Activated T-helper 1 cell treated with anti-CD3 and anti-CD28 coated beads, Interleukin-12 subunit alpha, Interleukin-12 subunit beta, Interleukin-2, Interleukin-4 antibody, amounts not matched to agents 30 ng/mL and 10 ng/mL and 1 ng/mL, durations not matched to agents 14 hours and 24 hours and 36 hours (primary cell): ENCODE results near the gene LCE2C. TPM values are rescaled to one million over a fixed set of nuclear protein-coding genes. Genes with fewer than 3 reads are reported as not detected.
"Not testable (repeated sequence)": the region's sequence is repeated elsewhere in the genome, so short reads cannot be mapped to it uniquely, and the experiment has no call there.

Experiments
- DNase-seq: peaks from one replicate; pipeline ENCODE4 v3.0.0; 2021; ENCODE audit warnings: low spot score
- H3K27ac Mint-ChIP-seq: one replicate; pipeline ENCODE4 v1.8.0; 2021; ENCODE audit warnings: mild to moderate bottlenecking, mixed read lengths
- H3K27me3 Mint-ChIP-seq: one replicate; pipeline ENCODE4 v1.8.0; 2022; ENCODE audit warnings: mild to moderate bottlenecking, moderate library complexity, mixed read lengths; ENCODE audit not compliant: insufficient read depth
- H3K36me3 Mint-ChIP-seq: one replicate; pipeline ENCODE4 v1.8.0; 2021; ENCODE audit warnings: low read depth, mixed read lengths
- H3K4me1 Mint-ChIP-seq: one replicate; pipeline ENCODE4 v1.8.0; 2021; ENCODE audit warnings: low read depth, mixed read lengths
- H3K4me3 Mint-ChIP-seq: one replicate; pipeline ENCODE4 v1.8.0; 2021; ENCODE audit warnings: mild to moderate bottlenecking, moderate library complexity, mixed read lengths
- H3K9me3 Mint-ChIP-seq: one replicate; pipeline ENCODE4 v1.8.0; 2021; ENCODE audit warnings: mixed read lengths
- intact Hi-C: fragments of 100-400 bp; cut with micrococcal nuclease; formaldehyde crosslinking; loops from one replicate; pipeline ENCODE4 v1.15.1; 2024
- total RNA-seq: library from RNA; stranded (reverse); gene quantifications from 2 replicates; pipeline ENCODE4 v1.2.3, GENCODE V29; 2022

Gene LCE2C
- total RNA-seq, 1 donor from 2014 or later, result not detected

DNA sequence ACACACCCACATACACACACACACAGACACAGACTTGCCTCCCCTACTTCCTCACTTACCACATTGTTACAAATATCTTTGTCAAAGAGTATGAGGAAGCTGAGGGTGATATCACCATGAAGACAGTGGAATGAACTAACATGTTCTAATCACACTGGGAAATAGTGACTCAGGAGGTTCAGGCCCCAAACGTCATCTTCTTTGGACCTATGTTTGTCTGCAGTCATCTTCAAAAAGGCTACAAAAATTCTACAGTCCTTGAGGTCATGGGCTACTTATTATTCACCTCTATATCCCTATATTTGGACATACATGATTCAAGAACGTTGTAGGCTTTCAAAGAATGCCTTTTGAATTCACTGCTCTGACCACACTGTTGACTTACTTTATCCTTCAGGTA, 2.1 kb upstream of the LCE2C start:
- Mint-ChIP-seq H3K4me1 (no peaks in the 10 kb centered on the region), H3K4me3 (no peak overlapping the region), H3K36me3 (no peaks in the 10 kb centered on the region), H3K27ac (no peak overlapping the region), H3K9me3 (no peaks in the 10 kb centered on the region), H3K27me3 (peaks cover 3% of the 10 kb centered on the region)
- intact Hi-C loops, result no loop called here
- no peak for DNase-seq

DNA sequence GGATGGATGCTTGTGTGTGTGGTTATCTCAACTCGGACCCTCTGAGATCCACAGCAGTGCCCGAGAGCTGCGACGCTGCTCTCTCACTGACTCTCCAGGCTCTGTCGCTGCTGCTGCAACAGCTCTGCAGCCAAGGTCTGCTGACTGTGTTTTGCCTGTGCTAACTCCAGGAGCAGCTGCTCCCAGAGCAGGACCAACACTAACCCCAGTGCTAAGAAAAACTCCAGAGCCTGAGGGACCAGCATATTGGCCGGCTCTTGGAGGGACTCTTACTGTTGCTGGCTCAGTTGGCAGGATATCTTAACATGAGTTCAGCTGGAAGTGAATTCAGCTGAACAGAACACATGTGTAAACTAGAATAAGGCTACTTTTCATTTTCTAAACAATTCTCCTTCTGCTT, 4.4 kb downstream of the LCE2C start:
- no peak overlapping the region for H3K4me3 Mint-ChIP-seq
- intact Hi-C loops, result no loop called here
- H3K36me3 Mint-ChIP-seq, result no peaks in the 10 kb centered on the region
- no peak for DNase-seq
- H3K27ac Mint-ChIP-seq, result no peak overlapping the region
- H3K9me3 Mint-ChIP-seq, result no peaks in the 10 kb centered on the region
- H3K4me1 Mint-ChIP-seq, result no peaks in the 10 kb centered on the region
- no peaks in the 10 kb centered on the region for H3K27me3 Mint-ChIP-seq

DNA sequence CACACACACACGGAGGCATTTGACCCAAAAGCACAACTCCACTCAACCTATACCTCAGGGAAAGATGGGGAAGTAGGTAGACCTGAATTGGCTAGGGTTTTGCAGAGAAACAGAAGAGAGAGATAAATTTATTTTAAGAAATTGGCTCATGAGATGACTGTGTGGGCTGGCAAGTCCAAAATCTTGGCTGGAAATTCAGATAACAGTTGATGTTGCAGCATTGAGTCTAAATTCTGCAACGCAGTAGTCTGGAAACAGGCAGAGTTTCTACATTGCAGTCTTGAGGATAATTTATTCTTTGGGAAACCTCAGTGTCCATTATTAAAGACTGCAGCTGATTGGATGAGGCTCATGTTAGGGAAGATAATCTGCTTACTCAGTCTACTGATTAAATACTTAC, 6.5 kb downstream of the LCE2C start:
- H3K4me3 Mint-ChIP-seq, result no peak overlapping the region
- no peak for DNase-seq
- no peaks in the 10 kb centered on the region for H3K27me3 Mint-ChIP-seq
- no peak overlapping the region for H3K27ac Mint-ChIP-seq
- intact Hi-C loops, result no loop called here
- H3K36me3 Mint-ChIP-seq, result no peaks in the 10 kb centered on the region
- no peaks in the 10 kb centered on the region for H3K9me3 Mint-ChIP-seq
- H3K4me1 Mint-ChIP-seq, result no peaks in the 10 kb centered on the region

DNA sequence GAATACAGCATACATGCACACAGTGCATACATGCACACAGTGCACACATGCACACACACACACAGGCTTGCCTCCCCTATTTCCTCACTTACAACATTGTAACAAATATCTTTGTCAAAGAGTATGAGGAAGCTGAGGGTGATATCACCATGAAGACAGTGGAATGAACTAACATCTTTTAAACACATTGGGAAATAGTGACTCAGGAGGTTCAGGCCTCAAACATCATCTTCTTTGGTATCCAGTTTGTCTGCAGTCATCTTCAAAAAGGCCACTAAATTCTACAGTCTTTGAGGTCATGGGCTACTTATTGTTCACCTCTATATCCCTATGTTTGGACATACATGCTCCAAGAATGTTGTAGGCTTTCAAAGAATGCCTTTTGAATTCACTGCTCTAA, 8.8 kb downstream of the LCE2C start:
- no peak overlapping the region for H3K4me3 Mint-ChIP-seq
- H3K36me3 Mint-ChIP-seq, result no peaks in the 10 kb centered on the region
- peaks cover 3% of the 10 kb centered on the region for H3K27me3 Mint-ChIP-seq
- no peak overlapping the region for H3K27ac Mint-ChIP-seq
- intact Hi-C loops, result no loop called here
- no peak for DNase-seq
- no peaks in the 10 kb centered on the region for H3K4me1 Mint-ChIP-seq
- no peaks in the 10 kb centered on the region for H3K9me3 Mint-ChIP-seq

DNA sequence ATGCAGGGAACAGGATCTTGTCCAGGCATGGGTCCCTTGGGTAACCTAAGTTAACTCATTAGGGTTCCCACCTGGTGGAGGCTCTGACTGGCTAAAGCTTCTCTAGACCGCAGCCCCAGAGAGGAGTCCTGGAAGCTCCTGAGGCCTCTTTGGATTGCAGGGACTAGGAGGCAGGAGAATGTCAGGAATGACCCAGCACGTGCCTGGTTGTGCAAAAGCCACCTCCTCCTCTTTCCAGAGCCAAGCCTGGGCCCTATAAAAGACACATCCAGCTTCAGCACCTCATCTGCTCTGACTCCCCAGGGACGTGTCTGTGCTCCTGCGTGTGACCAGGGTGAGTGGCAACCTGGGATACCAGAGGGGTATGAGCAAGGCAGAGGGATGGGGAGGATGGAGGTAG, 10.7 kb downstream of the LCE2C start, which contains the start of gene LCE2B:
Gene LCE2B (plus strand): TSS at position 301 of the 400 bp plus-strand sequence. CDS start 721 bp downstream, outside the sequence.
- DNase-seq, H3K27ac Mint-ChIP-seq, H3K4me1 Mint-ChIP-seq, H3K27me3 Mint-ChIP-seq, intact Hi-C loops, H3K4me3 Mint-ChIP-seq, H3K36me3 Mint-ChIP-seq, H3K9me3 Mint-ChIP-seq: not testable (repeated sequence)

DNA sequence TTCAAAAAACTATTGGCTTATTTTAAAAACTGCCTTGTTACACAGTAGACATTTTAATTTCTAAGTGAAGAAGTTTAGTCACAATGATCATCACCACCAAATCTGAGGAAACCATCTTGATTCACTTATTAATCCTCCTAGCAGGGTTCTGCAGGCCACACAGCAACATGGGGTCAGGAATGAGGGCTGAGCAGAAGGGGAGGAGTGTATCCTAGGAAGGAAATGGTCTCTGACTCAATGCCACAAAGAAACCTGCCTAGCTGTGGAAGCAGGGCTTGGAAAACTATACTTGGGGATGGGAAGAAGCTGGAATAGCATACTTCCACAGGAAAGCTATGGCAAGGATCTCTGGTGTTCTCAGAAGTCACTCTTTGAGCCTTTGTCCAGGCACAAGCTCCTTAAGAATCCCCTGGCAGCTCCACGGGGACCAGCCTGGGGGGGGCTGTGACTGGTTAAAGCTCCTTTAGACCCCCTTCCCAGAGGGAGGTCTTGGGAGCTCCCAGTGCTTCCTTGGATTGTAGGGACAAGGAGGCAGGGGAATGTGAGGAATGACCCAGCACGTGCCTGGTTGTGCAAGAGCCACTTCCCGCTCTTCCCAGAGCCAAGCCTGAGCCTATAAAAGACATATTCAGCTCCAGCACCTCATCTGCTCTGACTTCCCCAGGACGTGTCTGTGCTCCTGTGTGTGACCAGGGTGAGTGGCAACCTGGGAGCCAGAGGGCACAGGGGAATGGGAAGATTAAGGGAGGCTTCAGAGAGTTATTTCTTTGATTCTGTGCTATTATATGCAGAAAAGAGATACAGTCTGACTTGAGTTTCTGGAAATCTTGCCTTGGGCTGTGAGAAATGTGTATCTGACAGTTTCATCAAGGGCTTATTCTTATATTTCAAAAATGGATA, 22.9 kb downstream of the LCE2C start, which contains the start of gene LCE2A:
Gene LCE2A (plus strand): TSS at position 645 of the 900 bp plus-strand sequence. CDS start 557 bp downstream, outside the sequence.
- H3K36me3 Mint-ChIP-seq, result no peaks in the 10 kb centered on the region
- intact Hi-C loops, result no loop called here
- H3K27ac Mint-ChIP-seq, result no peak within 1 kb of the TSS
- H3K4me3 Mint-ChIP-seq, result no peak within 1 kb of the TSS
- DNase-seq, result no peak
- peaks cover 3% of the 10 kb centered on the region for H3K27me3 Mint-ChIP-seq
- H3K4me1 Mint-ChIP-seq, result no peaks in the 10 kb centered on the region
- H3K9me3 Mint-ChIP-seq, result no peaks in the 10 kb centered on the region

DNA sequence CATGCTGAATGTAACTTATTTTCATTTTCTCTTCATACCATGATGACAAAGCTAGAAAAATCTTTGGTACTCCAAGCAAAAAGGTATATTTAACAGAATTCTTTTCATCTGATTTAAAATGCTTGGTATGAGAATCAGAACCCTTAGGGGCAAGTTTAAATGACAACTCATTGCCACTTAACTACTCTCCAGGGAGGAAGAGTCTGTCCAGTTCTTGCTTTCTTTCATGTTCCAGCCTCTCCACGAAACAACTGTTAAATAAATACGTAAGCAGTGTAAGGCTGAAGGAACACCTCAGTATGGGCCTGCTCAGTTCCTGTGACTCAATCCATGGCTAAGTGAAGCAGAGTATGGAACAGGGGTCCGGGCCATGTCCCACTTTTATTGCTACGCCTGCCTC, 24.7 kb downstream of the LCE2C start:
- intact Hi-C loops, result no loop called here
- H3K4me1 Mint-ChIP-seq, result no peaks in the 10 kb centered on the region
- H3K4me3 Mint-ChIP-seq, result no peak overlapping the region
- peaks cover 3% of the 10 kb centered on the region for H3K27me3 Mint-ChIP-seq
- H3K9me3 Mint-ChIP-seq, result no peaks in the 10 kb centered on the region
- H3K27ac Mint-ChIP-seq, result no peak overlapping the region
- no peak for DNase-seq
- no peaks in the 10 kb centered on the region for H3K36me3 Mint-ChIP-seq

DNA sequence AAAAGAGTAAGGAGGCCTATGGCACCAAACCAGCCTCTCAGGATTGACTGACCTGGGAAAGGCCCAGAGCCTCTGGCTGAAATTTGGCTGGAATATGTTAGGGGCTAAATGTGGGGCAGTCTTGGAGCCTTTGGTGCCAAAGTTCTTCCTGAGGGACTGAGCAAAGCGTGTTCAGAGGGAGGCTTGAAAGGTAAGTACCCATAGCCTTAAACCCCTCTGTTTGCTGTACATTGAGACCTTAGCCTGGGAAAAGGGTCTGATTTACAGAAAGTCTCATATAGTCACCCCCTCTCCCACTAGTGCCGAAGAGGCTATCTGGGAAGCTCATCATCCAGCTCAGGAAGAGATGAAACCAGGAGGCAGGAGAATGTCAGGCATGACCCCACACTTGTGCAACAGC, 32.8 kb downstream of the LCE2C start, which contains the start of gene LCE4A:
Gene LCE4A (plus strand): TSS at position 301 of the 400 bp plus-strand sequence. CDS start 916 bp downstream, outside the sequence.
- no peak within 1 kb of the TSS for H3K27ac Mint-ChIP-seq
- H3K27me3 Mint-ChIP-seq, result peaks cover 4% of the 10 kb centered on the region
- H3K9me3 Mint-ChIP-seq, result no peaks in the 10 kb centered on the region
- no peaks in the 10 kb centered on the region for H3K4me1 Mint-ChIP-seq
- DNase-seq, result no peak
- intact Hi-C loops, result no loop called here
- no peak within 1 kb of the TSS for H3K4me3 Mint-ChIP-seq
- H3K36me3 Mint-ChIP-seq, result no peaks in the 10 kb centered on the region

DNA sequence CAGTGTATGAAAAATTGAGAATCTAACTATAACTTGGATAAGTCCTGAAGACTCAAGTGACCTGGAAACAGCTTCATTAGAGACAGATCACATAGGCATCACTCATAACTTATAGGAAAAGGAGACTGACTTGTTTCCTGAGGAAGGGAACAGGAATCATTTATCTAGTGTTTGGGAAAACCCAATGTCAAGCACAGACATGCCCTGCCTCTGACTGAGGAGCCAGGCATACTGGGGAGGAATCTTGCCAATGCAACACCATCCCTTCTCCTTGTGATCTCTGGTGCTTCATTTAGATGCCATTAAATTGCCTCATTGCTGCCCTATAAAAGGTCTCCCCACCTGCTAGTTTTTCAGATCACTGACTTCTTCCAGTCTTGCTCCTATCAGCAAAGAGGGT, 43.2 kb downstream of the LCE2C start:
- Mint-ChIP-seq H3K27me3 (no peaks in the 10 kb centered on the region), H3K27ac (no peak overlapping the region), H3K4me3 (no peak overlapping the region), H3K4me1 (no peaks in the 10 kb centered on the region), H3K9me3 (no peaks in the 10 kb centered on the region), H3K36me3 (no peaks in the 10 kb centered on the region)
- DNase-seq, result no peak
- intact Hi-C loops, result no loop called here

DNA sequence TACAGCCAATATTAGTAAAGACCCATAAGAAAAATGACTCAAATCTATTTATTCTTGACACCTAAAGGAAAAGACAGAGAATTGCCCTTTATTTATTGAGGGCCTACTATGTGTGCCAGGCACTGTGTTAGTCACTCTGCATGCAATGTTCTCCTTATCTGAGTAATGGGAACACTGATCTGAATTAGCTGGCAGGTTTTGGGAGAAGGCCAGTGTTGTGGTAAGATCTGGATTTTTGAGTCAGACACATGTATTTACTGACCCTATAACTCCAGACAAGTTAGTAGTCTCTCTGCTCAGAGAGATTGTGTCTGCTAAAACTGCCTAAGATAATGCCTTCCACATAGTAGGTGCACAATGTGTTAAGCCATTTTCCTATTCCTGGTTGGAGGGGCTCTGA, 50.2 kb downstream of the LCE2C start:
- H3K4me1 Mint-ChIP-seq, result no peaks in the 10 kb centered on the region
- no peaks in the 10 kb centered on the region for H3K36me3 Mint-ChIP-seq
- H3K27me3 Mint-ChIP-seq, result peaks cover 2% of the 10 kb centered on the region
- intact Hi-C loops, result no loop called here
- no peak overlapping the region for H3K27ac Mint-ChIP-seq
- DNase-seq, result no peak
- H3K4me3 Mint-ChIP-seq, result no peak overlapping the region
- H3K9me3 Mint-ChIP-seq, result no peaks in the 10 kb centered on the region

Other genes with a start within 250 kb of the LCE2C start
- gene LCE5A, start 164.5 kb upstream of the LCE2C start, total RNA-seq, result not detected in 2 replicates
- gene CRCT1, start 160.8 kb upstream of the LCE2C start, total RNA-seq, result not detected in 2 replicates
- not detected in 2 replicates for gene LCE3E, start 108.5 kb upstream of the LCE2C start, total RNA-seq
- gene LCE3D, start 94.8 kb upstream of the LCE2C start, total RNA-seq, result not detected in 2 replicates
- gene LCE3C, start 75.0 kb upstream of the LCE2C start, total RNA-seq, result not detected in 2 replicates
- gene LCE3B, start 61.5 kb upstream of the LCE2C start, total RNA-seq, result not detected in 2 replicates
- not detected in 2 replicates for gene LCE3A, start 52.2 kb upstream of the LCE2C start, total RNA-seq
- not detected in 2 replicates for gene LCE2D, start 11.9 kb upstream of the LCE2C start, total RNA-seq
- not detected in 2 replicates for gene LCE2B, start 10.8 kb downstream of the LCE2C start, total RNA-seq
- gene LCE2A, start 23.1 kb downstream of the LCE2C start, total RNA-seq, result not detected in 2 replicates
- gene LCE4A, start 32.9 kb downstream of the LCE2C start, total RNA-seq, result not detected in 2 replicates
- not detected in 2 replicates for gene KPRP, start 82.7 kb downstream of the LCE2C start, total RNA-seq
- not detected in 2 replicates for gene LCE1F, start 99.9 kb downstream of the LCE2C start, total RNA-seq
- gene LCE1E, start 111.0 kb downstream of the LCE2C start, total RNA-seq, result not detected in 2 replicates
- not detected in 2 replicates for gene LCE1D, start 121.4 kb downstream of the LCE2C start, total RNA-seq
- not detected in 2 replicates for gene LCE1C, start 131.4 kb downstream of the LCE2C start, total RNA-seq
- not detected in 2 replicates for gene LCE1B, start 136.7 kb downstream of the LCE2C start, total RNA-seq
- not detected in 2 replicates for gene LCE1A, start 152.2 kb downstream of the LCE2C start, total RNA-seq
- gene LCE6A, start 167.6 kb downstream of the LCE2C start, total RNA-seq, result not detected in 2 replicates
- gene LCE7A, start 184.7 kb downstream of the LCE2C start, total RNA-seq, result not detected in 2 replicates
- gene SMCP, start 203.0 kb downstream of the LCE2C start, total RNA-seq, result not detected in 2 replicates
- gene IVL, start 233.3 kb downstream of the LCE2C start, total RNA-seq, result not detected in 2 replicates